GM12878 (cell line): ENCODE measurements around the gene RCN2. TPM values are rescaled to one million over a fixed set of nuclear protein-coding genes. Genes with fewer than 3 reads are reported as not detected.

Experiments used
- ATAC-seq: fragments of 200-7000 bp; cut with Tn5 transposase; 3 replicates; pipeline ENCODE4 v1.9.1; 2020; ENCODE audit warnings: mild to moderate bottlenecking, moderate library complexity
- BruUV-seq: library from RNA; stranded (reverse); fragments of 400-500 nt; replicated peaks from 2 replicates; lab custom pipeline; 2021; lab: Mats Ljungman, UMichigan
- CTCF ChIA-PET: fragments of 300-600 bp; sonication (Branson Sonifier 250); formaldehyde crosslinking; extraction: SDS; loops from one replicate; lab custom pipeline; 2021; ENCODE audit warnings: inconsistent platforms; lab: Yijun Ruan, JAX
- POLR2A ChIA-PET: fragments of 350-600 bp; formaldehyde crosslinking; extraction: SDS; loops from one replicate; lab custom pipeline; 2021; ENCODE audit warnings: inconsistent platforms; lab: Charles Lee
- RAD21 ChIA-PET: fragments of 300-600 bp; sonication (Branson Sonifier 250); formaldehyde crosslinking; loops from one replicate; lab custom pipeline; 2023; ENCODE audit warnings: antibody characterized with exemption; ENCODE audit not compliant: unreplicated experiment; lab: Charles Lee
- SMC1A ChIA-PET: fragments of 300-600 bp; sonication (Branson Sonifier 250); formaldehyde crosslinking; loops from one replicate; lab custom pipeline; 2023; ENCODE audit not compliant: unreplicated experiment, uncharacterized antibody; lab: Charles Lee
- DNase-seq: peaks from one replicate; pipeline ENCODE4 v3.0.0-alpha.2; 2011; ENCODE audit warnings: low read depth, low spot score
- FAIRE-seq: peaks from 3 replicates; lab custom pipeline; 2011; peaks lifted over from hg19 to GRCh38; lab: Jason Lieb, UNC
- H2AFZ ChIP-seq: 2 replicates; pipeline ENCODE4 v1.6.0; 2011; ENCODE audit warnings: low read depth, low read length, control low read depth; ENCODE audit not compliant: control insufficient read depth
- H3K27ac ChIP-seq: 2 replicates; pipeline ENCODE4 v1.5.1; 2011; ENCODE audit warnings: control low read depth; ENCODE audit not compliant: control insufficient read depth, insufficient read depth
- H3K27me3 ChIP-seq, 2 experiments: replicated peaks in 1 of 2; 2 replicates each; pipeline versions ENCODE4 v1.6.0 to v1.6.1; 2011; ENCODE audit warnings: low read length in 1 of 2; ENCODE audit not compliant: control insufficient read depth in 2 of 2, insufficient read depth in 2 of 2
- H3K36me3 ChIP-seq, 2 experiments: 2 replicates each; pipeline ENCODE4 v1.5.1; 2011; ENCODE audit warnings: low read length in 1 of 2; ENCODE audit not compliant: control insufficient read depth in 2 of 2, insufficient read depth in 2 of 2
- H3K4me1 ChIP-seq: 2 replicates; pipeline ENCODE4 v1.6.1; 2011; ENCODE audit warnings: mild to moderate bottlenecking, low read length, moderate library complexity, mixed read lengths; ENCODE audit not compliant: control insufficient read depth, insufficient read depth
- H3K4me2 ChIP-seq: 2 replicates; pipeline ENCODE4 v1.6.0; 2011; ENCODE audit warnings: control low read depth; ENCODE audit not compliant: control insufficient read depth, insufficient read depth
- H3K4me3 ChIP-seq: fragments of 200-600 bp; sonication (generic); 2 replicates; pipeline ENCODE4 v1.5.1; 2016
- H3K79me2 ChIP-seq: 2 replicates; pipeline ENCODE4 v1.6.0; 2011; ENCODE audit warnings: low read length; ENCODE audit not compliant: control insufficient read depth, insufficient read depth
- H3K9ac ChIP-seq: 2 replicates; pipeline ENCODE4 v1.8.0; 2011; ENCODE audit warnings: low read length, control low read depth, mixed read lengths; ENCODE audit not compliant: control insufficient read depth, insufficient read depth
- H3K9me3 ChIP-seq: replicated peaks from 3 replicates; pipeline ENCODE4 v1.5.1; 2011; ENCODE audit warnings: mild to moderate bottlenecking, low read length; ENCODE audit not compliant: control insufficient read depth, insufficient read depth
- H4K20me1 ChIP-seq: 2 replicates; pipeline ENCODE4 v1.6.0; 2011; ENCODE audit not compliant: control insufficient read depth, insufficient read depth
- BACH1 ChIP-seq: fragments of 450-650 bp; IDR thresholded peaks from 2 replicates; pipeline ENCODE4 v1.6.1; 2017; ENCODE audit warnings: mild to moderate bottlenecking, borderline replicate concordance
- EGR1 ChIP-seq, 2 experiments: IDR thresholded peaks; 1 replicate in 1 of 2; 2 replicates in 1 of 2; pipeline ENCODE4 v1.6.1; 2011 to 2012; ENCODE audit warnings: low read depth in 2 of 2, low read length in 2 of 2, borderline replicate concordance in 1 of 2, mild to moderate bottlenecking in 1 of 2, moderate library complexity in 1 of 2
- JUND ChIP-seq: IDR thresholded peaks from 2 replicates; pipeline ENCODE4 v1.6.1; 2012; ENCODE audit warnings: low read depth, mild to moderate bottlenecking, low read length, improper control_type of control experiment, moderate library complexity
- PML ChIP-seq: IDR thresholded peaks from 2 replicates; pipeline ENCODE4 v1.6.1; 2012; ENCODE audit warnings: low read length, inconsistent platforms
- SMAD1 ChIP-seq: fragments of 450-650 bp; IDR thresholded peaks from 2 replicates; pipeline ENCODE4 v1.6.1; 2018; ENCODE audit warnings: mild to moderate bottlenecking, low read depth; ENCODE audit not compliant: partially characterized antibody
- in situ Hi-C: fragments of 300-500 bp; cut with MboI; formaldehyde crosslinking; loops from 9 replicates; pipeline ENCODE4 v1.14.3; 2018; ENCODE audit warnings: mixed read lengths
- intact Hi-C: fragments of 100-400 bp; cut with micrococcal nuclease; formaldehyde crosslinking; loops from one replicate; pipeline ENCODE4 v1.14.2; 2022; ENCODE audit not compliant: unreplicated experiment
- polyA plus RNA-seq, 11 experiments: library from polyadenylated mRNA; depleted of rRNA in 4 of 11; unstranded in 6 of 11; stranded (reverse) in 5 of 11; fragments of >200 nt; fragmentation: Nextera tagmentation in 4 of 11; fragmentation: Illumina TruSeq in 1 of 11; extraction: Ambion mirVana in 4 of 11; extraction: Trizol in 1 of 11; gene quantifications; 1 replicate in 1 of 11; 2 replicates in 10 of 11; pipeline versions ENCODE4 v1.2.1 to v1.2.3, GENCODE V29; 2011 to 2016; ENCODE audit warnings: inconsistent platforms in 2 of 11, missing spikeins in 2 of 11, low read depth in 1 of 11
- total RNA-seq, 4 experiments: library from RNA; depleted of rRNA in 3 of 4; stranded (reverse); fragments of >200 nt in 3 of 4; fragmentation: Illumina TruSeq in 1 of 4; extraction: Trizol in 1 of 4; gene quantifications; 2 replicates each; pipeline versions ENCODE4 v1.2.1 to v1.2.3, GENCODE V29; 2013 to 2021
- TF ChIP-seq, protein P1 (sequence below): IDR thresholded peaks from 2 replicates; pipeline ENCODE4 v1.6.1; 2012; ENCODE audit warnings: low read length, inconsistent platforms
- TF ChIP-seq, protein P2 (sequence below): fragments of 450-650 bp; IDR thresholded peaks from 2 replicates; pipeline ENCODE4 v1.6.1; 2017; ENCODE audit warnings: mild to moderate bottlenecking, moderate library complexity

RCN2 gene
- total and polyA plus RNA-seq, 10 of the 15 experiments (the other 5 are each of a cell fraction or from before 2014, with no cell fraction given) = 4.9 to 41.0 (median 12.9) TPM

DNA sequence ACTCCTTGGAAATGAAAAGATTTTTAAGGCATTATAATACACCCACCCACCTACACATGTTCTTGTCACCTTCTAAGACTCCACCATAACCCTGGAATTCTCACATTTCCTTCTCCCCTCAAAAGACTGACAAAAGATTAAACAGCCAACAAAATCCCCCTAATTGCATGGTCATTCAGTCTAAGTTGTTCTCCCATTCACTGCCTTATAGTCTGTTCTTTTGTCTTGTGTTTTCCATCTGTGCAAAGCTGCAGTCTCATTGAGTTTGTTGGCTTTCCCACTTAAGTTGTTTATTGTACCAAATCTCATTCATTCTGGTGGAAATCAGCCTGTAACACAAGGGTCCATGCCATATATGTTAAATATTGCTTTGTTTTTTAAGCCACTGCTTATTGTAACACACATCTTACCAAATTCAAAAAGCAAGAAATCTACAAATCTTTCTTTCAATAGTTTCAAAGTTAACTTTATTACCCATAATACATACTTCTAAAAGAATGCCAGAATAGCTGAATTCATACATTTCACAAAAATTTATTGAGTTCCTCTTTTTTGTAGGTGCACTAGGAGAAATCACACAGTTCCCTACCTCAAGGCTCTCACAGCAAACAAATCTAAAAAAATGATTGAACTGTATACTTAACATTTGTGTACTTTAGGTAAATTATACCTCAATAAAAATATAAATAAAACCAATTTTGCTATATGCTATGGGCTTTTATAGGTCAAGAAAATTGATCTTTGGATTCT is 2.4 kb upstream of the RCN2 start:
- in situ Hi-C loops = no loop called here
- H3K36me3 ChIP-seq = no peaks in the 10 kb centered on the region
- ATAC-seq (no peak), FAIRE-seq (no peak), DNase-seq (no peak)
- POLR2A ChIA-PET = interaction anchor here (0.5 kb wide), 1 partner anchor 28 kb away, joined by 3 read pairs; no protein-coding TSS in a partner anchor
- no TSS peak for BruUV-seq
- TF ChIP-seq PML (no peak), JUND (no peak), SMAD1 (no peak), BACH1 (no peak), EGR1 (IDR thresholded peaks at IDR 0.05; ENCODE audit: borderline replicate concordance in 1 of 2, low read depth in 2 of 2, low read length in 2 of 2) (no peak)
- TF ChIP-seq, protein P1, sequence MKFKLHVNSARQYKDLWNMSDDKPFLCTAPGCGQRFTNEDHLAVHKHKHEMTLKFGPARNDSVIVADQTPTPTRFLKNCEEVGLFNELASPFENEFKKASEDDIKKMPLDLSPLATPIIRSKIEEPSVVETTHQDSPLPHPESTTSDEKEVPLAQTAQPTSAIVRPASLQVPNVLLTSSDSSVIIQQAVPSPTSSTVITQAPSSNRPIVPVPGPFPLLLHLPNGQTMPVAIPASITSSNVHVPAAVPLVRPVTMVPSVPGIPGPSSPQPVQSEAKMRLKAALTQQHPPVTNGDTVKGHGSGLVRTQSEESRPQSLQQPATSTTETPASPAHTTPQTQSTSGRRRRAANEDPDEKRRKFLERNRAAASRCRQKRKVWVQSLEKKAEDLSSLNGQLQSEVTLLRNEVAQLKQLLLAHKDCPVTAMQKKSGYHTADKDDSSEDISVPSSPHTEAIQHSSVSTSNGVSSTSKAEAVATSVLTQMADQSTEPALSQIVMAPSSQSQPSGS = no peak
- TF ChIP-seq, protein P2, sequence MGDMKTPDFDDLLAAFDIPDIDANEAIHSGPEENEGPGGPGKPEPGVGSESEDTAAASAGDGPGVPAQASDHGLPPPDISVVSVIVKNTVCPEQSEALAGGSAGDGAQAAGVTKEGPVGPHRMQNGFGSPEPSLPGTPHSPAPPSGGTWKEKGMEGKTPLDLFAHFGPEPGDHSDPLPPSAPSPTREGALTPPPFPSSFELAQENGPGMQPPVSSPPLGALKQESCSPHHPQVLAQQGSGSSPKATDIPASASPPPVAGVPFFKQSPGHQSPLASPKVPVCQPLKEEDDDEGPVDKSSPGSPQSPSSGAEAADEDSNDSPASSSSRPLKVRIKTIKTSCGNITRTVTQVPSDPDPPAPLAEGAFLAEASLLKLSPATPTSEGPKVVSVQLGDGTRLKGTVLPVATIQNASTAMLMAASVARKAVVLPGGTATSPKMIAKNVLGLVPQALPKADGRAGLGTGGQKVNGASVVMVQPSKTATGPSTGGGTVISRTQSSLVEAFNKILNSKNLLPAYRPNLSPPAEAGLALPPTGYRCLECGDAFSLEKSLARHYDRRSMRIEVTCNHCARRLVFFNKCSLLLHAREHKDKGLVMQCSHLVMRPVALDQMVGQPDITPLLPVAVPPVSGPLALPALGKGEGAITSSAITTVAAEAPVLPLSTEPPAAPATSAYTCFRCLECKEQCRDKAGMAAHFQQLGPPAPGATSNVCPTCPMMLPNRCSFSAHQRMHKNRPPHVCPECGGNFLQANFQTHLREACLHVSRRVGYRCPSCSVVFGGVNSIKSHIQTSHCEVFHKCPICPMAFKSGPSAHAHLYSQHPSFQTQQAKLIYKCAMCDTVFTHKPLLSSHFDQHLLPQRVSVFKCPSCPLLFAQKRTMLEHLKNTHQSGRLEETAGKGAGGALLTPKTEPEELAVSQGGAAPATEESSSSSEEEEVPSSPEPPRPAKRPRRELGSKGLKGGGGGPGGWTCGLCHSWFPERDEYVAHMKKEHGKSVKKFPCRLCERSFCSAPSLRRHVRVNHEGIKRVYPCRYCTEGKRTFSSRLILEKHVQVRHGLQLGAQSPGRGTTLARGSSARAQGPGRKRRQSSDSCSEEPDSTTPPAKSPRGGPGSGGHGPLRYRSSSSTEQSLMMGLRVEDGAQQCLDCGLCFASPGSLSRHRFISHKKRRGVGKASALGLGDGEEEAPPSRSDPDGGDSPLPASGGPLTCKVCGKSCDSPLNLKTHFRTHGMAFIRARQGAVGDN = no peak
- no peak overlapping the region for H3K4me3 ChIP-seq
- intact Hi-C loops = no loop called here
- H2AFZ ChIP-seq = no peak overlapping the region
- H3K9ac ChIP-seq = no peak overlapping the region
- RAD21 ChIA-PET = no interaction called here
- H3K9me3 ChIP-seq = no peaks in the 10 kb centered on the region
- CTCF ChIA-PET = no interaction called here
- no peaks in the 10 kb centered on the region for H3K4me1 ChIP-seq
- peaks cover 6% of the 10 kb centered on the region for H3K79me2 ChIP-seq
- no peak overlapping the region for H3K27ac ChIP-seq
- no peak overlapping the region for H3K4me2 ChIP-seq
- H4K20me1 ChIP-seq = no peaks in the 10 kb centered on the region
- H3K27me3 ChIP-seq = peaks cover 0 to 2% of the 10 kb centered on the region in 2 experiments; a peak in 2 of 4 replicates
- SMC1A ChIA-PET = interaction anchor here (0.6 to 1.2 kb wide), 2 partner anchors 26 to 254 kb away, joined by 3 read pairs; no protein-coding TSS in a partner anchor
